Keratinocyte (primary cell): Measurements from ENCODE around the gene ENDOU. TPM values are rescaled to one million over a fixed set of nuclear protein-coding genes. Genes with fewer than 3 reads are reported as not detected.

Experiments used
- DNase-seq: peaks from one replicate; pipeline ENCODE4 v3.0.0-alpha.2; 2011; ENCODE audit warnings: low read depth, missing footprints, low spot score
- FAIRE-seq: peaks from 2 replicates; lab custom pipeline; 2011; peaks lifted over from hg19 to GRCh38; lab: Jason Lieb, UNC
- H2AFZ ChIP-seq: 2 replicates; pipeline ENCODE4 v1.6.0; 2012; ENCODE audit warnings: low read length, control low read depth, inconsistent platforms; ENCODE audit not compliant: control insufficient read depth
- H3K27ac ChIP-seq: 2 replicates; pipeline ENCODE4 v1.5.1; 2011; ENCODE audit warnings: low read length; ENCODE audit not compliant: control insufficient read depth, insufficient read depth
- H3K27me3 ChIP-seq: 3 replicates; pipeline ENCODE4 v1.6.0; 2011; ENCODE audit warnings: low read length; ENCODE audit not compliant: control insufficient read depth, insufficient read depth; ENCODE audit errors: extremely low read depth
- H3K36me3 ChIP-seq, 2 experiments: 2 replicates in 1 of 2; 3 replicates in 1 of 2; pipeline ENCODE4 v1.5.1; 2011; ENCODE audit warnings: low read length in 2 of 2, mild to moderate bottlenecking in 1 of 2; ENCODE audit not compliant: control insufficient read depth in 2 of 2, insufficient read depth in 2 of 2; ENCODE audit errors: extremely low read depth in 1 of 2
- H3K4me1 ChIP-seq: 3 replicates; pipeline ENCODE4 v1.5.1; 2011; ENCODE audit warnings: low read length; ENCODE audit not compliant: control insufficient read depth, insufficient read depth; ENCODE audit errors: extremely low read depth
- H3K4me2 ChIP-seq: 3 replicates; pipeline ENCODE4 v1.6.0; 2011; ENCODE audit warnings: low read depth, low read length; ENCODE audit not compliant: control insufficient read depth, insufficient read depth; ENCODE audit errors: extremely low read depth
- H3K4me3 ChIP-seq, 3 experiments: fragments of 200-600 bp in 1 of 3; sonication (generic) in 1 of 3; 2 replicates in 2 of 3; 3 replicates in 1 of 3; pipeline ENCODE4 v1.5.1; 2011 to 2016; ENCODE audit warnings: low read length in 3 of 3, mild to moderate bottlenecking in 3 of 3, control low read depth in 2 of 3, inconsistent platforms in 1 of 3, low read depth in 1 of 3, mixed read lengths in 1 of 3, mixed run types in 1 of 3, moderate library complexity in 1 of 3; ENCODE audit not compliant: control insufficient read depth in 2 of 3, insufficient read depth in 2 of 3; ENCODE audit errors: extremely low read depth in 1 of 3
- H3K79me2 ChIP-seq: 2 replicates; pipeline ENCODE4 v1.6.0; 2012; ENCODE audit warnings: low read length; ENCODE audit not compliant: control insufficient read depth, insufficient read depth
- H3K9ac ChIP-seq: 3 replicates; pipeline ENCODE4 v1.6.0; 2011; ENCODE audit warnings: low read length; ENCODE audit not compliant: control insufficient read depth, insufficient read depth; ENCODE audit errors: extremely low read depth
- H3K9me1 ChIP-seq: 3 replicates; pipeline ENCODE4 v1.6.0; 2011; ENCODE audit warnings: low read length; ENCODE audit not compliant: control insufficient read depth, insufficient read depth; ENCODE audit errors: extremely low read depth
- H3K9me3 ChIP-seq: 2 replicates; pipeline ENCODE4 v1.5.1; 2012; ENCODE audit warnings: low read depth, low read length; ENCODE audit not compliant: control insufficient read depth
- H4K20me1 ChIP-seq: 3 replicates; pipeline ENCODE4 v1.6.0; 2011; ENCODE audit warnings: low read length; ENCODE audit not compliant: control insufficient read depth, insufficient read depth; ENCODE audit errors: extremely low read depth
- CTCF ChIP-seq, 3 experiments: IDR thresholded peaks in 1 of 3; conservative IDR thresholded peaks in 1 of 3; optimal IDR thresholded peaks in 1 of 3; 2 replicates in 2 of 3; 3 replicates in 1 of 3; pipeline versions ENCODE3 to v1.5.1; 2011; ENCODE audit warnings: low read length in 3 of 3, mild to moderate bottlenecking in 3 of 3, moderate library complexity in 2 of 3, control low read depth in 1 of 3, inconsistent platforms in 1 of 3; ENCODE audit not compliant: insufficient read depth in 2 of 3; ENCODE audit errors: extremely low read depth in 1 of 3
- EZH2 ChIP-seq: IDR thresholded peaks from one replicate; pipeline ENCODE4 v1.6.1; 2012; ENCODE audit warnings: inconsistent platforms, mild to moderate bottlenecking, low read length, moderate library complexity
- dilution Hi-C: fragments of 300-500 bp; cut with MboI; formaldehyde crosslinking; loops from one replicate; pipeline ENCODE4 v1.7.0; 2020; ENCODE audit warnings: low sequenced_read_pairs; ENCODE audit not compliant: extremely low pct_ligation_motif_present
- polyA plus RNA-seq, 5 experiments: library from polyadenylated mRNA; depleted of rRNA in 3 of 5; stranded (reverse) in 3 of 5; stranded (forward) in 1 of 5; unstranded in 1 of 5; fragments of >200 nt; gene quantifications; 1 replicate in 1 of 5; 2 replicates in 3 of 5; 3 replicates in 1 of 5; pipeline versions ENCODE4 v1.2.1 to v1.2.3, GENCODE V29; 2011 to 2012; ENCODE audit warnings: missing spikeins in 2 of 5, low read depth in 1 of 5, low replicate concordance in 1 of 5

The ENDOU gene
- polyA plus RNA-seq, 1 donor (not counting 4 experiments of a cell fraction or from before 2014, with no cell fraction given) = 0.33 TPM

- no peak for TF ChIP-seq EZH2
- no peak for TF ChIP-seq CTCF (optimal IDR thresholded peaks at IDR 0.05 in 1 of 3, IDR thresholded peaks at IDR 0.05 in 1 of 3, conservative IDR thresholded peaks at IDR 0.05 in 1 of 3; ENCODE audit: extremely low read depth in 1 of 3, insufficient read depth in 2 of 3, low read length in 3 of 3)
- Histone ChIP-seq H2AFZ (no peak overlapping the region), H3K9me3 (no peaks in the 10 kb centered on the region), H4K20me1 (no peaks in the 10 kb centered on the region), H3K27me3 (no peaks in the 10 kb centered on the region), H3K27ac (no peak overlapping the region), H3K9me1 (no peaks in the 10 kb centered on the region), H3K36me3 (peaks cover 4 to 5% of the 10 kb centered on the region in 2 experiments), H3K4me1 (peaks cover 13% of the 10 kb centered on the region), H3K4me3 (no peak overlapping the region), H3K9ac (no peak overlapping the region), H3K4me2 (no peak overlapping the region), H3K79me2 (no peaks in the 10 kb centered on the region)
- dilution Hi-C loops = no loop called here
- DNase-seq = no peak
- no peak for FAIRE-seq
These were observed 16.0 kb upstream of the ENDOU start for GRCh38 chr12:47741340-47741703.

- peaks cover 4 to 5% of the 10 kb centered on the region in 2 experiments for H3K36me3 ChIP-seq
- H3K27me3 ChIP-seq = no peaks in the 10 kb centered on the region
- H3K27ac ChIP-seq = no peak overlapping the region
- no peaks in the 10 kb centered on the region for H3K9me1 ChIP-seq
- no peaks in the 10 kb centered on the region for H4K20me1 ChIP-seq
- no peak overlapping the region for H2AFZ ChIP-seq
- H3K79me2 ChIP-seq = no peaks in the 10 kb centered on the region
- DNase-seq (no peak), FAIRE-seq (no peak)
- peaks cover 13% of the 10 kb centered on the region for H3K4me1 ChIP-seq
- H3K9ac ChIP-seq = no peak overlapping the region
- H3K4me3 ChIP-seq = no peak overlapping the region
- H3K9me3 ChIP-seq = no peaks in the 10 kb centered on the region
- no peak overlapping the region for H3K4me2 ChIP-seq
- dilution Hi-C loops = no loop called here
- TF ChIP-seq EZH2 (no peak), CTCF (optimal IDR thresholded peaks at IDR 0.05 in 1 of 3, IDR thresholded peaks at IDR 0.05 in 1 of 3, conservative IDR thresholded peaks at IDR 0.05 in 1 of 3; ENCODE audit: extremely low read depth in 1 of 3, insufficient read depth in 2 of 3, low read length in 3 of 3) (no peak)
These were observed 15.5 kb upstream of the ENDOU start for GRCh38 chr12:47740606-47741339.
